Activated CD8-positive, alpha-beta T cell treated with anti-CD3 and anti-CD28 coated beads for 36 hours (primary cell): ENCODE measurements around the gene HTD2. TPM values are rescaled to one million over a fixed set of nuclear protein-coding genes. Genes with fewer than 3 reads are reported as not detected.
A peak's percentile ranks its signal among the peaks of the same experiment; 100 is the strongest.
"Not testable (repeated sequence)": the region's sequence is repeated elsewhere in the genome, so short reads cannot be mapped to it uniquely, and the experiment has no call there.

Source experiments
- ATAC-seq: fragments of 200-7000 bp; cut with Tn5 transposase; one replicate; pipeline ENCODE4 v1.10.0; 2021; ENCODE audit warnings: mild to moderate bottlenecking, moderate library complexity
- CTCF ChIA-PET: fragments of 350-600 bp; sonication (Branson Sonifier 250); formaldehyde crosslinking; loops from one replicate; lab custom pipeline; 2021; ENCODE audit warnings: antibody characterized with exemption; lab: Charles Lee
- POLR2A ChIA-PET: fragments of 350-600 bp; sonication (Branson Sonifier 250); formaldehyde crosslinking; loops from one replicate; lab custom pipeline; 2021; ENCODE audit warnings: antibody characterized with exemption; lab: Charles Lee
- DNase-seq: peaks from one replicate; pipeline ENCODE4 v3.0.0-alpha.2; 2020
- H3K27ac Mint-ChIP-seq: one replicate; pipeline ENCODE4 v1.8.0; 2021; ENCODE audit warnings: mild to moderate bottlenecking, mixed read lengths
- H3K27me3 Mint-ChIP-seq: one replicate; pipeline ENCODE4 v1.8.0; 2021; ENCODE audit warnings: mixed read lengths
- H3K36me3 Mint-ChIP-seq: one replicate; pipeline ENCODE4 v1.8.0; 2021; ENCODE audit warnings: low read depth, mixed read lengths
- H3K4me1 Mint-ChIP-seq: one replicate; pipeline ENCODE4 v1.8.0; 2021; ENCODE audit warnings: low read depth, mixed read lengths
- H3K4me3 Mint-ChIP-seq: one replicate; pipeline ENCODE4 v1.8.0; 2021; ENCODE audit warnings: mild to moderate bottlenecking, moderate library complexity, mixed read lengths
- H3K9me3 Mint-ChIP-seq: one replicate; pipeline ENCODE4 v1.8.0; 2021; ENCODE audit warnings: mixed read lengths
- intact Hi-C: fragments of 100-400 bp; cut with micrococcal nuclease; formaldehyde crosslinking; loops from one replicate; pipeline ENCODE4 v1.10.0; 2022
- total RNA-seq, 2 experiments: library from RNA; stranded (reverse); gene quantifications; one replicate each; pipeline ENCODE4 v1.2.3, GENCODE V29; 2021
- TF ChIP-seq, protein P1 (sequence below): fragments of 200-600 bp; IDR thresholded peaks from one replicate; pipeline ENCODE4 v1.8.0; 2022; ENCODE audit warnings: antibody characterized with exemption, mild to moderate bottlenecking

The HTD2 gene
- total RNA-seq, 2 experiments from 2014 or later, result 8.4 to 9.6 TPM

DNA sequence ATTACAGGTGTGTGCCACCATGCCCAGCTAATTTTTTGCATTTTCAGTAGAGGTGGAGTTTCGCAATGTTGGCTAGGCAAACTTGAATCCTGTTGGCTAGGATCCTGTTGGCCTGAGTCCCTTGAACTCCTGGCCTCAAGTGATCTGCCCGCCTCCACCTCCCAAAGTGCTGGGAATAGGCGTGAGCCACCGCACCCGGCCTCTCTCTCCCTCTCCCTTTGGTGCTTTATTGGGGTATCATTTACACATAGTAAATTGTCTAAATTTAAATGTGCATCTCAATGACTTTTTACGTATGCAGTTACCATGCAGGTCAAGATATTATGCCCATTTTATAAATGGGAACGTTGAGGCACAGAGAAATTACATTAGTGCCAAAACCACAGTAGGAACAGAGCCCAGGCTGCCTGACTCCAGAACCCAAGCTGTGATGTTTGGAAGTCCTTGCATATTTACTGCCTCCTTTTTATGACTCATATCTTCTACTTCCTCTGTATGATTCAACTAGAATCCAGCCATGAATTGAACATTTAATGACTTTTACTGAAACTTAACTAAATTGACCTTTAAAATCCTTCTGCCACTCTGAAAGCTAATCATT is 34.3 kb upstream of the HTD2 start:
- peak; percentile 17 for DNase-seq

DNA sequence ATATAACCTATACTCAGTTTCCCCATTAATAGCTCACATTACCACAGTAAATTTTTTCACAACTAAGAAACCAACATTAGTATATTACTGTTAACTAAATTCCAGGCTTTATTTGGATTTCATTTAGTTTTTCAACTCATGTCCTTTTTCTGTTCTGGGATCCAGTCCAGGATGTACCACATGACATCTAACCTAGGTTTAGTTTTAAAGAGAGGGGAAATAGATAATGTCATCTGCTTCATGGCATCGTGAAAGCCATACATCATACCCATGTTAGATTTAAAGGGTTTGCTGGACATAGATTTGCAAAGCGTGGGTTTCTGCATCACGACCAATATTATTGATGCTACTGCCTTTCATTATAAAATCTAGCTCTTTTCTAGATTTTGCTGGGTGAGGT is 33.4 kb upstream of the HTD2 start:
- Mint-ChIP-seq H3K4me1 (peaks cover 11% of the 10 kb centered on the region), H3K27me3 (no peaks in the 10 kb centered on the region), H3K4me3 (no peak overlapping the region), H3K9me3 (peaks cover 2% of the 10 kb centered on the region), H3K36me3 (peaks cover 25% of the 10 kb centered on the region), H3K27ac (peak overlapping the region; percentile 46)
- ChIA-PET POLR2A (interaction anchor here (0.6 kb wide), 1 partner anchor 200 kb away, joined by 3 read pairs; no protein-coding TSS in a partner anchor), CTCF (no interaction called here)
- DNase-seq (no peak), ATAC-seq (no peak)
- intact Hi-C loops, result no loop called here
- TF ChIP-seq, protein P1, sequence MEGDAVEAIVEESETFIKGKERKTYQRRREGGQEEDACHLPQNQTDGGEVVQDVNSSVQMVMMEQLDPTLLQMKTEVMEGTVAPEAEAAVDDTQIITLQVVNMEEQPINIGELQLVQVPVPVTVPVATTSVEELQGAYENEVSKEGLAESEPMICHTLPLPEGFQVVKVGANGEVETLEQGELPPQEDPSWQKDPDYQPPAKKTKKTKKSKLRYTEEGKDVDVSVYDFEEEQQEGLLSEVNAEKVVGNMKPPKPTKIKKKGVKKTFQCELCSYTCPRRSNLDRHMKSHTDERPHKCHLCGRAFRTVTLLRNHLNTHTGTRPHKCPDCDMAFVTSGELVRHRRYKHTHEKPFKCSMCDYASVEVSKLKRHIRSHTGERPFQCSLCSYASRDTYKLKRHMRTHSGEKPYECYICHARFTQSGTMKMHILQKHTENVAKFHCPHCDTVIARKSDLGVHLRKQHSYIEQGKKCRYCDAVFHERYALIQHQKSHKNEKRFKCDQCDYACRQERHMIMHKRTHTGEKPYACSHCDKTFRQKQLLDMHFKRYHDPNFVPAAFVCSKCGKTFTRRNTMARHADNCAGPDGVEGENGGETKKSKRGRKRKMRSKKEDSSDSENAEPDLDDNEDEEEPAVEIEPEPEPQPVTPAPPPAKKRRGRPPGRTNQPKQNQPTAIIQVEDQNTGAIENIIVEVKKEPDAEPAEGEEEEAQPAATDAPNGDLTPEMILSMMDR, result no peak

More for the DNA sequence above, 34.3 kb upstream of the HTD2 start:
- Mint-ChIP-seq H3K9me3 (peaks cover 2% of the 10 kb centered on the region), H3K4me1 (peaks cover 11% of the 10 kb centered on the region), H3K27ac (peak overlapping the region; percentile 69), H3K27me3 (no peaks in the 10 kb centered on the region), H3K36me3 (peaks cover 23% of the 10 kb centered on the region), H3K4me3 (no peak overlapping the region)
- POLR2A ChIA-PET, result no interaction called here
- peak; percentile 92 for ATAC-seq
- CTCF ChIA-PET, result interaction anchor here (0.8 to 1.6 kb wide), 2 partner anchors 35 to 220 kb away, joined by 3 to 9 read pairs; partner anchors contain the start of genes HTD2, KCTD6 and RPP14
- TF ChIP-seq, protein P1, result no peak
- intact Hi-C loops, result no loop called here

DNA sequence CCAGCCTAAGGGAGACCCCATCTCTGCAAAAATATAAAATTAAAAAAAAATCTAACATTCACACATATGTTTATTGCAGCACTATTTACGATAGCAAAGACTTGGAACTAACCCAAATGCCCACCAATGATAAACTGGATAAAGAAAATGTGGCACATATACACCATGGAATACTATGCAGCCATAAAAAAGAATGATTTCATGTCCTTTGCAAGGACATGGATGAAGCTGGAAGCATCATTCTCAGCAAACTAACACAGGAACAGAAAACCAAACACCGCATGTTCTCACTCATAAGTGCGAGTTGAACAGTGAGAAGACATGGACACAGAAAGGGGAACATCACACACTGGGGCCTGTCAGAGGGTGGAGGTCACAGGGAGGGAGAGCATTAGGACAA is 33.0 kb upstream of the HTD2 start:
- CTCF ChIA-PET, result not testable (repeated sequence)

DNA sequence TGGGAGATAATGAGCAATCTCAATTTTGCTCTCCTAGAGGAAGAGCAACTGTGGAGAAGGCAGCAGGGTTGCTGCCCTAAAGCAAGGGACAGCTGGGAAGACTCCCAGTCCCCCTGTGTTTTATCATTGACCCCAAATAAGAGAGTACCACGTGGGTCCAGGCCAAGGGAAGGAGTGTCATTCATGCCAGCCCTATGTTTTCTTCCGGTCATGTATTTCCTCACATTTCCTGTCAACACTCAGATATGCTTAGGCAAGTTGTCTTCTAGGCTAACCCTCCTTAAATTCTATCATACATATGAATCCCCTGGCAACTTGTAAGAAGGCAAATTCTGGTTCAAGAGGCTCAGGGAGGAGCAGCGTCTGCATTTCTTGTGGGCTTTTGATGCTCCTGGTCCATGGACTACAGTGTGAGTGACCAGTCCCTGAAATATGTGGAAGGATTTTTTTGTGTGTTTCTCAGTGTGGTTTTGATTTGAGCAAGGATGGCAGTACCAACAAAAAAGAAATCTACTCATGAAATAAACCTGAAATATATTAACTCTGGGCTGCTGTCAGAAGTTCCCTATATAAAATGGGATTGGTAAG is 32.2 kb upstream of the HTD2 start:
- Mint-ChIP-seq H3K36me3 (peaks cover 30% of the 10 kb centered on the region), H3K9me3 (peaks cover 2% of the 10 kb centered on the region), H3K27ac (no peak overlapping the region), H3K4me3 (no peak overlapping the region), H3K4me1 (peaks cover 11% of the 10 kb centered on the region), H3K27me3 (no peaks in the 10 kb centered on the region)
- no peak for DNase-seq
- ChIA-PET POLR2A (no interaction called here), CTCF (interaction anchor here (1.3 kb wide), 1 partner anchor 21 kb away, joined by 4 read pairs; no protein-coding TSS in a partner anchor)
- ATAC-seq, result no peak
- intact Hi-C loops, result no loop called here
- TF ChIP-seq, protein P1, result no peak

More for the DNA sequence above, 33.0 kb upstream of the HTD2 start:
- H3K27ac Mint-ChIP-seq, H3K27me3 Mint-ChIP-seq, H3K9me3 Mint-ChIP-seq, DNase-seq, H3K4me3 Mint-ChIP-seq, intact Hi-C loops, ATAC-seq: not testable (repeated sequence)
- POLR2A ChIA-PET, result interaction anchor here (0.6 kb wide), 1 partner anchor 200 kb away, joined by 3 read pairs; no protein-coding TSS in a partner anchor
- Mint-ChIP-seq H3K4me1 (peaks cover 11% of the 10 kb centered on the region), H3K36me3 (peaks cover 25% of the 10 kb centered on the region)

DNA sequence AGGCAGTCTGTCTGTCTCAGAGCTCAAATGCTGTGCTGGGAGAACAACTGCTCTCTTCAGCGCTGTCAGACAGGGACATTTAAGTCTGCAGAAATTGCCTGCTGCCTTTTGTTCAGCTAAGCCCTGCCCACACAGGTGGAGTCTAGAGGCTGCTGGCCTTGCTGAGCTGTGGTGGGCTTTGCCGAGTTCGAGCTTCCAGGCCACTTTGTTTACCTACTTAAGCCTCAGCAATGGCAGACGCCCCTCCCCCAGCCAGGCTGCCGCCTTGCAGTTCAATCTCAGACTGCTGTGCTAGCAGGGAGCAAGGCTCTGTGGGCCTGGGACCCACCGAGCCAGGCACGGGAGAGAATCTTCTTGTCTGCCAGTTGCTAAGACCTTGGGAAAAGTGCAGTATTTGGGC is 25.3 kb upstream of the HTD2 start:
- no peak for ATAC-seq
- H3K9me3 Mint-ChIP-seq, result peaks cover 2% of the 10 kb centered on the region
- H3K4me3 Mint-ChIP-seq, result no peak overlapping the region
- no peak for DNase-seq
- H3K27me3 Mint-ChIP-seq, result no peaks in the 10 kb centered on the region
- H3K4me1 Mint-ChIP-seq, result no peaks in the 10 kb centered on the region
- intact Hi-C loops, result no loop called here
- no peak overlapping the region for H3K27ac Mint-ChIP-seq
- peaks cover 19% of the 10 kb centered on the region for H3K36me3 Mint-ChIP-seq
- ChIA-PET CTCF (no interaction called here), POLR2A (no interaction called here)
- TF ChIP-seq, protein P1, result no peak
